HG02852 (cell line): Measurements from ENCODE around the gene LRRC27.

Experiments used
- ATAC-seq: cut with Tn5 transposase; IDR thresholded peaks from one replicate; pipeline ENCODE4 v1.9.1; 2021; ENCODE audit warnings: mild to moderate bottlenecking, moderate library complexity; ENCODE audit not compliant: unreplicated experiment

The LRRC27 gene

GRCh38 chr10:132410779-132411532, 79.0 kb downstream of the LRRC27 start:
- no peak for ATAC-seq

GRCh38 chr10:132411561-132412253, 79.7 kb downstream of the LRRC27 start:
- no peak for ATAC-seq

- no peak for ATAC-seq
Observed at GRCh38 chr10:132412316-132413192, 80.6 kb downstream of the LRRC27 start.

- no peak for ATAC-seq
Observed at GRCh38 chr10:132413226-132414205, 81.5 kb downstream of the LRRC27 start.

- ATAC-seq, result no peak
Observed at GRCh38 chr10:132414402-132415016, 82.5 kb downstream of the LRRC27 start.

GRCh38 chr10:132415255-132415654, 83.3 kb downstream of the LRRC27 start:
- ATAC-seq, result no peak

GRCh38 chr10:132415956-132416355, 84.0 kb downstream of the LRRC27 start:
- ATAC-seq, result no peak

- no peak for ATAC-seq
Observed at GRCh38 chr10:132416566-132417256, 84.7 kb downstream of the LRRC27 start.

GRCh38 chr10:132417257-132417910, 85.4 kb downstream of the LRRC27 start:
- no peak for ATAC-seq

GRCh38 chr10:132417957-132418441, 86.0 kb downstream of the LRRC27 start:
- no peak for ATAC-seq

GRCh38 chr10:132418527-132419416, 86.8 kb downstream of the LRRC27 start:
- ATAC-seq, result no peak

GRCh38 chr10:132419538-132420468, 87.8 kb downstream of the LRRC27 start:
- no peak for ATAC-seq

GRCh38 chr10:132420469-132420980, 88.5 kb downstream of the LRRC27 start:
- no peak for ATAC-seq

GRCh38 chr10:132420981-132421846, 89.2 kb downstream of the LRRC27 start:
- ATAC-seq, result no peak
